HG03025 (cell line): ENCODE data around the gene UBE2U.

Experiments used
- ATAC-seq: cut with Tn5 transposase; IDR thresholded peaks from one replicate; pipeline ENCODE4 v1.9.1; 2021; ENCODE audit warnings: mild to moderate bottlenecking, moderate library complexity; ENCODE audit not compliant: unreplicated experiment, low FRiP score

Gene UBE2U

GRCh38 chr1:64282351-64282750 lies 78.9 kb downstream of the UBE2U start:
- no peak for ATAC-seq

GRCh38 chr1:64287071-64287470 lies 83.6 kb downstream of the UBE2U start:
- ATAC-seq, result no peak

- no peak for ATAC-seq
These were observed 87.0 kb downstream of the UBE2U start for GRCh38 chr1:64290420-64290819.

GRCh38 chr1:64291931-64292330 lies 88.5 kb downstream of the UBE2U start:
- ATAC-seq, result no peak

- no peak for ATAC-seq
These were observed 89.0 kb downstream of the UBE2U start for GRCh38 chr1:64292399-64292798.

- no peak for ATAC-seq
These were observed 90.4 kb downstream of the UBE2U start for GRCh38 chr1:64293820-64294219.

GRCh38 chr1:64295136-64295535 lies 91.7 kb downstream of the UBE2U start:
- no peak for ATAC-seq

- ATAC-seq, result no peak
These were observed 92.1 kb downstream of the UBE2U start for GRCh38 chr1:64295561-64295960.

GRCh38 chr1:64296459-64296858 lies 93.0 kb downstream of the UBE2U start:
- ATAC-seq, result no peak

GRCh38 chr1:64302194-64302593 lies 98.8 kb downstream of the UBE2U start:
- no peak for ATAC-seq

- no peak for ATAC-seq
These were observed 99.5 kb downstream of the UBE2U start for GRCh38 chr1:64302971-64303370.

- ATAC-seq, result no peak
These were observed 101.4 kb downstream of the UBE2U start for GRCh38 chr1:64304823-64305222.

- ATAC-seq, result no peak
These were observed 105.4 kb downstream of the UBE2U start for GRCh38 chr1:64308866-64309265.

GRCh38 chr1:64309431-64309831 lies 106.0 kb downstream of the UBE2U start:
- ATAC-seq, result no peak

GRCh38 chr1:64310760-64311159 lies 107.3 kb downstream of the UBE2U start:
- no peak for ATAC-seq

- ATAC-seq, result no peak
These were observed 109.0 kb downstream of the UBE2U start for GRCh38 chr1:64312431-64312830.

GRCh38 chr1:64315402-64315801 lies 112.0 kb downstream of the UBE2U start:
- no peak for ATAC-seq
